ENCODE results near the gene CTNNA2. TPM values are rescaled to one million over a fixed set of nuclear protein-coding genes. Genes with fewer than 3 reads are reported as not detected.

The CTNNA2 gene
- total and polyA plus RNA-seq, 12 donors: 0.09 to 0.57 (median 0.15) TPM; not detected in 9

- no peak for TF ChIP-seq CTCF (IDR thresholded peaks at IDR 0.05)
- Histone ChIP-seq H3K27ac (no peak overlapping the region), H3K36me3 (no peaks in the 10 kb centered on the region), H3K27me3 (no peaks in the 10 kb centered on the region), H3K9me3 (peaks cover 0 to 12% (median 0%) of the 10 kb centered on the region in 11 donors), H3K4me1 (no peaks in the 10 kb centered on the region), H3K4me3 (no peak overlapping the region)
- 89 to 90% methylated on average over 1 of the region's 1 CpG for WGBS, 2 donors
- intact Hi-C loops (cut with DNase I): no loop called here
- ATAC-seq (no peak), DNase-seq (no peak)
These were observed 174.0 kb downstream of the CTNNA2 start for GRCh38 chr2:79686884-79687283.

GRCh38 chr2:79695248-79695647 is 182.4 kb downstream of the CTNNA2 start:
- Histone ChIP-seq H3K27me3 (no peaks in the 10 kb centered on the region), H3K4me1 (no peaks in the 10 kb centered on the region), H3K9me3 (peaks cover 0 to 15% (median 0%) of the 10 kb centered on the region in 11 donors), H3K4me3 (no peak overlapping the region), H3K36me3 (no peaks in the 10 kb centered on the region), H3K27ac (no peak overlapping the region)
- TF ChIP-seq CTCF (IDR thresholded peaks at IDR 0.05): no peak
- no peak for DNase-seq
- intact Hi-C loops (cut with DNase I): no loop called here
- no peak for ATAC-seq

- no peak overlapping the region for H3K27ac ChIP-seq
- peaks cover 0 to 4% (median 0%) of the 10 kb centered on the region in 11 donors for H3K9me3 ChIP-seq
- no peaks in the 10 kb centered on the region for H3K27me3 ChIP-seq
- DNase-seq: no peak
- TF ChIP-seq CTCF (IDR thresholded peaks at IDR 0.05): no peak
- 66 to 72% methylated on average over 2 of the region's 2 CpGs for WGBS, 2 donors
- no peaks in the 10 kb centered on the region for H3K4me1 ChIP-seq
- intact Hi-C loops (cut with DNase I): no loop called here
- no peak for ATAC-seq
- H3K36me3 ChIP-seq: no peaks in the 10 kb centered on the region
- H3K4me3 ChIP-seq: no peak overlapping the region
These were observed 184.3 kb downstream of the CTNNA2 start for GRCh38 chr2:79697200-79697599.

GRCh38 chr2:79700651-79701050 is 187.8 kb downstream of the CTNNA2 start:
- no peaks in the 10 kb centered on the region for H3K9me3 ChIP-seq
- no peak overlapping the region for H3K4me3 ChIP-seq
- DNase-seq (no peak), ATAC-seq (no peak)
- H3K27me3 ChIP-seq: no peaks in the 10 kb centered on the region
- H3K27ac ChIP-seq: no peak overlapping the region
- no peaks in the 10 kb centered on the region for H3K4me1 ChIP-seq
- intact Hi-C loops (cut with DNase I): no loop called here
- no peaks in the 10 kb centered on the region for H3K36me3 ChIP-seq
- TF ChIP-seq CTCF (IDR thresholded peaks at IDR 0.05): no peak
- WGBS, 2 donors: 64 to 70% methylated on average over 3 of the region's 3 CpGs

GRCh38 chr2:79702905-79703304 is 190.1 kb downstream of the CTNNA2 start:
- no peak for TF ChIP-seq CTCF (IDR thresholded peaks at IDR 0.05)
- DNase-seq: no peak
- no peak overlapping the region for H3K27ac ChIP-seq
- no peaks in the 10 kb centered on the region for H3K9me3 ChIP-seq
- intact Hi-C loops (cut with DNase I): no loop called here
- no peak overlapping the region for H3K4me3 ChIP-seq
- H3K4me1 ChIP-seq: no peaks in the 10 kb centered on the region
- no peak for ATAC-seq
- 43 to 46% methylated on average over 1 of the region's 1 CpG for WGBS, 2 donors
- no peaks in the 10 kb centered on the region for H3K27me3 ChIP-seq
- no peaks in the 10 kb centered on the region for H3K36me3 ChIP-seq

Measured in heart right ventricle (tissue), 16 donors.